GM18508 (cell line): Measurements from ENCODE around the gene ZBTB40.

ENCODE experiments used
- ATAC-seq: cut with Tn5 transposase; IDR thresholded peaks from one replicate; pipeline ENCODE4 v1.9.1; 2021; ENCODE audit warnings: moderate number of reproducible peaks; ENCODE audit not compliant: insufficient read depth, unreplicated experiment

ZBTB40 gene

GRCh38 chr1:22451702-22452480 lies at the start of gene ZBTB40:
Gene ZBTB40, plus strand, starts transcription at chr1:22451851. Its CDS starts 38,098 bp downstream, at chr1:22489949.
- ATAC-seq: peak; percentile 39

- no peak for ATAC-seq
These were observed 49.1 kb upstream of the ZBTB40 start for GRCh38 chr1:22402356-22403053.

GRCh38 chr1:22404486-22404885 lies 47.2 kb upstream of the ZBTB40 start:
- no peak for ATAC-seq

- ATAC-seq: no peak
These were observed 44.7 kb upstream of the ZBTB40 start for GRCh38 chr1:22406722-22407495.

- no peak for ATAC-seq
These were observed 43.4 kb upstream of the ZBTB40 start for GRCh38 chr1:22408230-22408629.

GRCh38 chr1:22410401-22410800 lies 41.2 kb upstream of the ZBTB40 start:
- no peak for ATAC-seq

- ATAC-seq: no peak
These were observed 40.6 kb upstream of the ZBTB40 start for GRCh38 chr1:22410928-22411495.

- no peak for ATAC-seq
These were observed 40.1 kb upstream of the ZBTB40 start for GRCh38 chr1:22411589-22411988.

GRCh38 chr1:22412932-22413727 lies 38.5 kb upstream of the ZBTB40 start:
- no peak for ATAC-seq

GRCh38 chr1:22413799-22414198 lies 37.9 kb upstream of the ZBTB40 start:
- no peak for ATAC-seq

- ATAC-seq: no peak
These were observed 37.4 kb upstream of the ZBTB40 start for GRCh38 chr1:22414244-22414751.

- no peak for ATAC-seq
These were observed 36.2 kb upstream of the ZBTB40 start for GRCh38 chr1:22415489-22415888.

- ATAC-seq: no peak
These were observed 34.8 kb upstream of the ZBTB40 start for GRCh38 chr1:22416555-22417454.

- no peak for ATAC-seq
These were observed 34.2 kb upstream of the ZBTB40 start for GRCh38 chr1:22417466-22417865.

- ATAC-seq: no peak
These were observed 33.3 kb upstream of the ZBTB40 start for GRCh38 chr1:22418312-22418711.

GRCh38 chr1:22418933-22419382 lies 32.7 kb upstream of the ZBTB40 start:
- no peak for ATAC-seq

- no peak for ATAC-seq
These were observed 31.1 kb upstream of the ZBTB40 start for GRCh38 chr1:22420455-22421053.

GRCh38 chr1:22426781-22427180 lies 24.9 kb upstream of the ZBTB40 start:
- no peak for ATAC-seq
